Small intestine (tissue), 16 donors: ENCODE results near the gene FCRL3. TPM values are rescaled to one million over a fixed set of nuclear protein-coding genes. Genes with fewer than 3 reads are reported as not detected.
"Not testable (repeated sequence)": the region's sequence is repeated elsewhere in the genome, so short reads cannot be mapped to it uniquely, and the experiment has no call there.

Experiments
- DNase-seq, 2 donors: peaks; one replicate each; pipeline versions ENCODE4 v3.0.0 to v3.0.0-alpha.2; 2013
- FAIRE-seq: peaks from 2 replicates; lab custom pipeline; 2012; peaks lifted over from hg19 to GRCh38; lab: Jason Lieb, UNC
- H3K27ac ChIP-seq, 3 donors: one replicate each; pipeline ENCODE4 v1.5.1; 2013; ENCODE audit warnings: low read length in 2 of 3, mild to moderate bottlenecking in 2 of 3, control low read depth in 1 of 3, inconsistent platforms in 1 of 3, low read depth in 1 of 3, moderate library complexity in 1 of 3
- H3K27me3 ChIP-seq, 3 donors: one replicate each; pipeline ENCODE4 v1.6.1; 2013; ENCODE audit warnings: low read length in 3 of 3, inconsistent platforms in 1 of 3; ENCODE audit not compliant: control insufficient read depth in 3 of 3, insufficient read depth in 3 of 3
- H3K36me3 ChIP-seq, 3 donors: one replicate each; pipeline ENCODE4 v1.6.1; 2013; ENCODE audit warnings: low read length in 3 of 3, inconsistent platforms in 1 of 3, low read depth in 1 of 3, mild to moderate bottlenecking in 1 of 3, moderate library complexity in 1 of 3; ENCODE audit not compliant: control insufficient read depth in 3 of 3, insufficient read depth in 2 of 3
- H3K4me1 ChIP-seq, 3 donors: one replicate each; pipeline ENCODE4 v1.6.1; 2013; ENCODE audit warnings: low read length in 2 of 3, inconsistent platforms in 1 of 3, low read depth in 1 of 3, mild to moderate bottlenecking in 1 of 3, moderate library complexity in 1 of 3; ENCODE audit not compliant: control insufficient read depth in 3 of 3, insufficient read depth in 2 of 3
- H3K4me3 ChIP-seq, 3 donors: one replicate each; pipeline ENCODE4 v1.5.1; 2013; ENCODE audit warnings: low read length in 3 of 3, control low read depth in 1 of 3, inconsistent platforms in 1 of 3, low read depth in 1 of 3, mild to moderate bottlenecking in 1 of 3, moderate library complexity in 1 of 3
- H3K9me3 ChIP-seq, 2 donors: one replicate each; pipeline ENCODE4 v1.6.1; 2013; ENCODE audit warnings: low read depth in 1 of 2, low read length in 1 of 2; ENCODE audit not compliant: control insufficient read depth in 2 of 2, insufficient read depth in 1 of 2
- WGBS, 3 donors: extraction: QIAGEN DNeasy Blood & Tissue Kit; methylation state at CpG; one replicate each; pipeline ENCODE4 v1.1.7; 2013; 5-methylcytosine and 5-hydroxymethylcytosine counted together
- long read RNA-seq, 10 donors: transcript quantifications; one replicate each; lab custom pipeline, GENCODE V29; 2026
- polyA plus RNA-seq, 4 donors: library from polyadenylated mRNA; stranded (reverse) in 3 of 4; unstranded in 1 of 4; fragments of 200-250 nt in 3 of 4; fragments of 120-200 nt in 1 of 4; gene quantifications; one replicate each; pipeline versions ENCODE4 v1.2.1 to v1.2.3, GENCODE V29; 2013
- donor health status: healthy with polysubstance abuse.
- donor health status: control.
- donor health status: control.
- donor health status: Bipolar disorder and iron deficiency.
- donor health status: healthy.

Gene FCRL3
- polyA plus RNA-seq: under 1 TPM in 3 of 4 donors, not detected in 1; 0.21 to 0.48 (median 0.27) TPM
- long read RNA-seq, donor 1: 0 reads
- long read RNA-seq, donor 2: 0 reads
- long read RNA-seq, donor 3: 0 reads
- long read RNA-seq, donor 4: 0 reads
- long read RNA-seq, donor 5: 0 reads
- long read RNA-seq, donor 6: 0 reads
- long read RNA-seq, donor 7: 0 reads
- long read RNA-seq, donor 8: 0 reads
- long read RNA-seq, donor 9: 0 reads
- long read RNA-seq, donor 10: 0 reads

DNA sequence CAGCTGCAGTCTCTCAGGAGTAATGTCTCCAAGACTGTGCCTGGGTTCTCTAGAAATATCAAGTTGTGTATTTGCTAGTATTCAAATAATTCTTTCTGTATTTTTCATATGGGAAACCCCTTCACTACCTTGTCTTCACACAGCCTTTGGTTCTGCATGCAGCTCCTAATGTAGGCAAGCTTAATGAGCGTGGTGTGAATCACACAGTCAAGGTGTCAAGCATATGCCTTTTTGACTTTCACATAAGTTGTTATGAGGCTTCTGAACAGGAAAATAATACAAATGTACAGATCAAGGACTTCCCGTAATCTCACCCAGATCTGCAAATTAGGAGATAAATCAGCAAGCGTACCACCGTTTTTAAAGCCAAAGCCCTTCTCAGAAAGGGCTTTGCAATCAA lies at the start of gene FCRL3:
Gene FCRL3, minus strand, starts transcription at position 38 of the 400 bp plus-strand sequence. CDS start 280 bp downstream, outside the sequence.
- 67 to 76% (median 70%) methylated on average over 4 of the region's 4 CpGs for WGBS, 3 donors
- no peak for FAIRE-seq
- no peak within 1 kb of the TSS for H3K4me3 ChIP-seq

GRCh38 chr1:157748262-157748817 lies 47.8 kb upstream of the FCRL3 start:
- H3K36me3 ChIP-seq: no peaks in the 10 kb centered on the region
- H3K27me3 ChIP-seq: no peaks in the 10 kb centered on the region
- H3K27ac ChIP-seq: no peak overlapping the region
- FAIRE-seq (no peak), DNase-seq (no peak)
- H3K9me3 ChIP-seq: no peaks in the 10 kb centered on the region
- H3K4me1 ChIP-seq: no peaks in the 10 kb centered on the region
- 93 to 95% (median 95%) methylated on average over 3 of the region's 3 CpGs for WGBS, 3 donors
- H3K4me3 ChIP-seq: no peak overlapping the region

More for the DNA sequence above, at the start of gene FCRL3:
- Histone ChIP-seq H3K9me3 (no peaks in the 10 kb centered on the region), H3K27me3 (peaks cover 0 to 6% (median 0%) of the 10 kb centered on the region in 3 donors), H3K4me1 (no peaks in the 10 kb centered on the region), H3K36me3 (no peaks in the 10 kb centered on the region), H3K27ac (no peak within 1 kb of the TSS)
- DNase-seq: no peak

- no peaks in the 10 kb centered on the region for H3K27me3 ChIP-seq
- no peaks in the 10 kb centered on the region for H3K9me3 ChIP-seq
- DNase-seq (no peak), FAIRE-seq (no peak)
- 63 to 72% (median 70%) methylated on average over 5 of the region's 5 CpGs for WGBS, 3 donors
- no peak overlapping the region for H3K27ac ChIP-seq
- no peaks in the 10 kb centered on the region for H3K4me1 ChIP-seq
- no peak overlapping the region for H3K4me3 ChIP-seq
- no peaks in the 10 kb centered on the region for H3K36me3 ChIP-seq
These were observed 38.8 kb upstream of the FCRL3 start for GRCh38 chr1:157739229-157739901.

DNA sequence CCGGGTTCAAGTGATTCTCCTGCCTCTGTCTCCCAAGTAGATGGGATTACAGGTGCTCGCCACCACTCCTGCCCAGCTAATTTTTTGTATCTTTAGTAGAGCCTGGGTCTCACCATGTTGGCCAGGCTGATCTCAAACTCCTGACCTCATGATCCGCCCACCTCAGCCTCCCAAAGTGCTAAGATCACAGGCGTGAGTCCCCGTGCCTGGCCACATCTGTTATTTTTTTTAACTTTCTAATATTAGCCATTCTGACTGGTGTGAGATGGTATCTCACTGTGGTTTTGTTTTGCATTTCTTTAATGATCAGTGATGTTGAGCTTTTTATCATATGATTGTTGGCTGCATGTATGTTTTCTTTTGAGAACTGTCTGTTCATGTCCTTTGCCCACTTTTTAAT lies 35.4 kb upstream of the FCRL3 start:
- WGBS, 3 donors: 78 to 84% (median 82%) methylated on average over 5 of the region's 5 CpGs

GRCh38 chr1:157734321-157734720 lies 33.8 kb upstream of the FCRL3 start:
- H3K27me3 ChIP-seq: no peaks in the 10 kb centered on the region
- FAIRE-seq: no peak
- no peaks in the 10 kb centered on the region for H3K9me3 ChIP-seq
- DNase-seq: no peak
- H3K27ac ChIP-seq: no peak overlapping the region
- H3K36me3 ChIP-seq: no peaks in the 10 kb centered on the region
- 67 to 87% (median 86%) methylated on average over 1 of the region's 1 CpG for WGBS, 3 donors
- no peaks in the 10 kb centered on the region for H3K4me1 ChIP-seq
- H3K4me3 ChIP-seq: no peak overlapping the region

More for the DNA sequence above, 35.4 kb upstream of the FCRL3 start:
- not testable (repeated sequence) for H3K36me3 ChIP-seq, H3K4me3 ChIP-seq, H3K27ac ChIP-seq, H3K27me3 ChIP-seq, DNase-seq, FAIRE-seq, H3K4me1 ChIP-seq, H3K9me3 ChIP-seq

- no peak for DNase-seq
- Histone ChIP-seq H3K9me3 (no peaks in the 10 kb centered on the region), H3K27me3 (no peaks in the 10 kb centered on the region), H3K4me1 (no peaks in the 10 kb centered on the region), H3K4me3 (no peak overlapping the region), H3K36me3 (no peaks in the 10 kb centered on the region), H3K27ac (no peak overlapping the region)
- no peak for FAIRE-seq
- 57 to 72% (median 70%) methylated on average over 3 of the region's 3 CpGs for WGBS, 3 donors
These were observed 32.2 kb upstream of the FCRL3 start for GRCh38 chr1:157732755-157733154.

DNA sequence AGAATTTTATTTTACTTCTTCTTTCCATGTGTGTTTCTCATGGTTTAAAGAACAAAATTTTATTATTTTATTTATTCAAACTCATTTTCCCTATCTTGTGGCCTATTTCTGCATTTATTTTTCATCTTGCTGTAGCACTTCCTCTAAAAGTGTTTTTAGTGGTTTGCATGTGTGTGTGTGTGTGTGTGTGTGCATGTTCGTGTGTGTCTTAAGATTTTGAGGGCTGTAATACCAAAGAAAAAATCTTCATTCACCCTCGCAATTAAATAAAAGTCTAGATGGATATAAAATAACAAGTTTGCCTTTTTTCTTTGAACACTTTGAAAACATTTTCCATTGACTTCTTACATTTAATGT lies 24.6 kb upstream of the FCRL3 start:
- FAIRE-seq (no peak), DNase-seq (no peak)
- H3K4me3 ChIP-seq: no peak overlapping the region
- WGBS, 3 donors: 57 to 61% (median 57%) methylated on average over 2 of the region's 2 CpGs
- H3K27ac ChIP-seq: no peak overlapping the region
- H3K4me1 ChIP-seq: no peaks in the 10 kb centered on the region
- H3K36me3 ChIP-seq: no peaks in the 10 kb centered on the region
- peaks cover 4 to 9% of the 10 kb centered on the region in 2 donors for H3K9me3 ChIP-seq
- peaks cover 0 to 3% (median 0%) of the 10 kb centered on the region in 3 donors for H3K27me3 ChIP-seq

GRCh38 chr1:157724537-157725220 lies 24.1 kb upstream of the FCRL3 start:
- Histone ChIP-seq H3K9me3 (peaks cover 4 to 9% of the 10 kb centered on the region in 2 donors), H3K27me3 (peaks cover 0 to 3% (median 0%) of the 10 kb centered on the region in 3 donors), H3K4me1 (no peaks in the 10 kb centered on the region), H3K4me3 (no peak overlapping the region), H3K36me3 (no peaks in the 10 kb centered on the region), H3K27ac (no peak overlapping the region)
- WGBS, 3 donors: 55 to 79% (median 61%) methylated on average over 2 of the region's 2 CpGs
- DNase-seq: no peak
- no peak for FAIRE-seq
